ENCODE results near the gene UGCG. TPM values are rescaled to one million over a fixed set of nuclear protein-coding genes. Genes with fewer than 3 reads are reported as not detected.
A peak's percentile ranks its signal among the peaks of the same experiment; 100 is the strongest.

Gene UGCG
- total RNA-seq (2021; ENCODE audit: unreplicated experiment) (46.0 TPM), Bru-seq, nascent RNA (percentile 97 among the genes with signal in this experiment), BruChase-seq, experiment 1, labeled RNA remaining after a 2-hour chase (percentile 97 among the genes with signal in this experiment), BruChase-seq, experiment 2, labeled RNA remaining after a 6-hour chase (percentile 90 among the genes with signal in this experiment)
- 21.3 TPM for polyA plus RNA-seq (2012; ENCODE audit: insufficient read length)
- long read RNA-seq, full-length matches to known transcripts: 125 of 142 reads
- long read RNA-seq, partial matches to known transcripts: 7 of 142 reads
- long read RNA-seq, other reads (novel, unspliced or antisense): 10 of 142 reads

DNA sequence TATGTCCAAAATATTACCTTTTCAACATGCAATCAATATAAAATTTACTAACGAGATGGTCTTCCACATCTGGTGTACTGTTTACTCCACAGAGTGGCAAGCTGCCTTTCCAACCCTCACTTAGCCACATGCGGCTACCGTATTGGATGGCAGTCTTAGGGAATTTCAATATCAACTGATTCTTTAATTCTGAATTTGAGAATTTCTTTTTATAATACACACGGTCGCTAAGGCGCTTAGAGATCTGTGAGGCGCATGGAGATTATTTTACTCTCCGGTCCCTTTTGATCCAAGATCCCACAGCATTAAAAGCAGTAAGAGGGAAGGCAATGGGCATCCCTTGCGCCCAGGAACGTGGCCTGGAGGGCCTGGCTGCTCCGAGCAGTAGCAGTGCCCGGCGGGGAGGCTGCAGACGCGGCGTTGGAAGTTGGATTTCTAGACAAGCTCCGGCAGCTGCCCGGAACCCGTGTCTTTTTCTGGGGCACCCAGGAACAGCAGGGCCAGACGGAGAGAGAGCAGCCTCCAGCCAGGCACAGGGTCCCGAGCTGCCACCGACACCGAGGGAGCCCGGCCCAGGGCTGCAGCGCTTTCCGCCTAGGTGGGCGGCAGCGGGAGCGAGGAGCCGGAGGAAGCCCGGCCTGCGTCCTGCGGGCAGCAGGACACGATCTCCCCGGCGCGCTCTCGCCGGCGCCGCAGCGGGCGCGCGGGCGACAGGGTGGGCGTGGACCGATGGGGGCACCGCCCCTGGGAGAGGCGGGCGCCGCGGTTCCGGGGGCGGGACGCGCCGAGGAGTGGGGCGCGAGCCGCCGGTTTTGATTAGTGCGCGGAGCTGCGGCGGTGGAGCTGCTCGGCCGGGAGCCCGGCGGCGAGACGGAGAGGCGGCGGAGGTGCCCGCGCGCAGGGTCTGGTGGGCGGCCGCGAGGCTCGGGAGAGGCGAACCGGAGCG lies at the start of gene UGCG:
Gene UGCG (plus strand): TSS at position 819 of the 946 bp plus-strand sequence. CDS start 402 bp downstream, outside the sequence.
- BruUV-seq (replicated peaks): no TSS peak
- ChIA-PET POLR2A (interaction anchor here (0.5 to 1.0 kb wide), 3 partner anchors 11 to 54 kb away, joined by 3 to 6 read pairs (median 4); no protein-coding TSS in a partner anchor), CTCF (no interaction called here)
- intact Hi-C loops (cut with micrococcal nuclease; ENCODE audit: unreplicated experiment) (no loop called here), in situ Hi-C loops (cut with HindIII; ENCODE audit: low pct_unique_long_range_greater_than_20kb, low sequenced_read_pairs) (no loop called here)
- H3K4me1 ChIP-seq (ENCODE audit: control insufficient read depth, insufficient read depth, low read length): peaks cover 16% of the 10 kb centered on the region
- H3K4me3 ChIP-seq (ENCODE audit: low read depth in 2 of 2, low read length in 2 of 2): peak within 1 kb of the TSS; percentile 77 to 91
- H3K27ac ChIP-seq (ENCODE audit: low read length): peak within 1 kb of the TSS; percentile 94
- TF ChIP-seq TCF7L2 (IDR thresholded peaks at IDR 0.05; ENCODE audit: low read depth, low read length) (no peak), POLR2AphosphoS5 (IDR thresholded peaks at IDR 0.05; ENCODE audit: low read depth, low read length) (peak; percentile 61), SIN3A (IDR thresholded peaks at IDR 0.05; ENCODE audit: borderline replicate concordance, insufficient read depth, low read depth, low read length) (peak; percentile 41; the same call in 1 of the 2 replicates)
- H3K27me3 ChIP-seq (ENCODE audit: control insufficient read depth, insufficient read depth, low read length): no peaks in the 10 kb centered on the region
- no peaks in the 10 kb centered on the region; the same call in 1 of the 2 replicates for H3K36me3 ChIP-seq (ENCODE audit: control insufficient read depth, insufficient read depth, low read length)
- H3K9me3 ChIP-seq (ENCODE audit: control insufficient read depth, insufficient read depth, low read depth, low read length): no peaks in the 10 kb centered on the region
- ATAC-seq (peak; percentile 87), DNase-seq (ENCODE audit: low read depth, low spot score) (no peak)

DNA sequence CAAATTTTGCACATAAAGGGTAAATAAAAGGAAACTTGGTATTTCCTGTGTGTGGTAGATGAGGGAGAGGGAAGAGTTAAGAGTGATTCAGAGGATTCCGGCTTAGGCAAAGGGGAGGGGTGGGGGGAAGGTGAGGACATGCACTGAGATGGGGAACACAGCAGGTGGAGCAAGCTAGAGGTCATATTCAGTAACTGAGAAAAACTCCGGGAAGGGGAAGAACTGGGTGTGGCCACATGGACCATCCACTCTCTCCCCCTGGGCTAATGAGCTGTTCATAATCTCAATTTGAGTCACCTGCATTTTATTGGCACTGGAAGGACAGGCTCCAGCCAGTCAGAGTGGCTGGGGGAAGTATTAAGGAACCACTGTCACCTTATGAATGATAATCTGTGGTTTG lies 45.1 kb upstream of the UGCG start:
- Histone ChIP-seq H3K36me3 (ENCODE audit: control insufficient read depth, insufficient read depth, low read length) (no peaks in the 10 kb centered on the region), H3K9me3 (ENCODE audit: control insufficient read depth, insufficient read depth, low read depth, low read length) (no peaks in the 10 kb centered on the region), H3K4me3 (ENCODE audit: low read depth in 2 of 2, low read length in 2 of 2) (no peak overlapping the region), H3K27ac (ENCODE audit: low read length) (no peak overlapping the region), H3K4me1 (ENCODE audit: control insufficient read depth, insufficient read depth, low read length) (no peaks in the 10 kb centered on the region), H3K27me3 (ENCODE audit: control insufficient read depth, insufficient read depth, low read length) (no peaks in the 10 kb centered on the region)
- no peak for TF ChIP-seq POLR2AphosphoS5 (IDR thresholded peaks at IDR 0.05; ENCODE audit: low read depth, low read length)
- TF ChIP-seq, protein P1, sequence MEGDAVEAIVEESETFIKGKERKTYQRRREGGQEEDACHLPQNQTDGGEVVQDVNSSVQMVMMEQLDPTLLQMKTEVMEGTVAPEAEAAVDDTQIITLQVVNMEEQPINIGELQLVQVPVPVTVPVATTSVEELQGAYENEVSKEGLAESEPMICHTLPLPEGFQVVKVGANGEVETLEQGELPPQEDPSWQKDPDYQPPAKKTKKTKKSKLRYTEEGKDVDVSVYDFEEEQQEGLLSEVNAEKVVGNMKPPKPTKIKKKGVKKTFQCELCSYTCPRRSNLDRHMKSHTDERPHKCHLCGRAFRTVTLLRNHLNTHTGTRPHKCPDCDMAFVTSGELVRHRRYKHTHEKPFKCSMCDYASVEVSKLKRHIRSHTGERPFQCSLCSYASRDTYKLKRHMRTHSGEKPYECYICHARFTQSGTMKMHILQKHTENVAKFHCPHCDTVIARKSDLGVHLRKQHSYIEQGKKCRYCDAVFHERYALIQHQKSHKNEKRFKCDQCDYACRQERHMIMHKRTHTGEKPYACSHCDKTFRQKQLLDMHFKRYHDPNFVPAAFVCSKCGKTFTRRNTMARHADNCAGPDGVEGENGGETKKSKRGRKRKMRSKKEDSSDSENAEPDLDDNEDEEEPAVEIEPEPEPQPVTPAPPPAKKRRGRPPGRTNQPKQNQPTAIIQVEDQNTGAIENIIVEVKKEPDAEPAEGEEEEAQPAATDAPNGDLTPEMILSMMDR (IDR thresholded peaks at IDR 0.05): no peak
- TF ChIP-seq TCF7L2 (IDR thresholded peaks at IDR 0.05; ENCODE audit: low read depth, low read length): no peak
- TF ChIP-seq, protein P2, sequence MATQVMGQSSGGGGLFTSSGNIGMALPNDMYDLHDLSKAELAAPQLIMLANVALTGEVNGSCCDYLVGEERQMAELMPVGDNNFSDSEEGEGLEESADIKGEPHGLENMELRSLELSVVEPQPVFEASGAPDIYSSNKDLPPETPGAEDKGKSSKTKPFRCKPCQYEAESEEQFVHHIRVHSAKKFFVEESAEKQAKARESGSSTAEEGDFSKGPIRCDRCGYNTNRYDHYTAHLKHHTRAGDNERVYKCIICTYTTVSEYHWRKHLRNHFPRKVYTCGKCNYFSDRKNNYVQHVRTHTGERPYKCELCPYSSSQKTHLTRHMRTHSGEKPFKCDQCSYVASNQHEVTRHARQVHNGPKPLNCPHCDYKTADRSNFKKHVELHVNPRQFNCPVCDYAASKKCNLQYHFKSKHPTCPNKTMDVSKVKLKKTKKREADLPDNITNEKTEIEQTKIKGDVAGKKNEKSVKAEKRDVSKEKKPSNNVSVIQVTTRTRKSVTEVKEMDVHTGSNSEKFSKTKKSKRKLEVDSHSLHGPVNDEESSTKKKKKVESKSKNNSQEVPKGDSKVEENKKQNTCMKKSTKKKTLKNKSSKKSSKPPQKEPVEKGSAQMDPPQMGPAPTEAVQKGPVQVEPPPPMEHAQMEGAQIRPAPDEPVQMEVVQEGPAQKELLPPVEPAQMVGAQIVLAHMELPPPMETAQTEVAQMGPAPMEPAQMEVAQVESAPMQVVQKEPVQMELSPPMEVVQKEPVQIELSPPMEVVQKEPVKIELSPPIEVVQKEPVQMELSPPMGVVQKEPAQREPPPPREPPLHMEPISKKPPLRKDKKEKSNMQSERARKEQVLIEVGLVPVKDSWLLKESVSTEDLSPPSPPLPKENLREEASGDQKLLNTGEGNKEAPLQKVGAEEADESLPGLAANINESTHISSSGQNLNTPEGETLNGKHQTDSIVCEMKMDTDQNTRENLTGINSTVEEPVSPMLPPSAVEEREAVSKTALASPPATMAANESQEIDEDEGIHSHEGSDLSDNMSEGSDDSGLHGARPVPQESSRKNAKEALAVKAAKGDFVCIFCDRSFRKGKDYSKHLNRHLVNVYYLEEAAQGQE (IDR thresholded peaks at IDR 0.05; ENCODE audit: insufficient read depth in 1 of 2, low read depth in 2 of 2, low read length in 1 of 2): no peak
- no peak for TF ChIP-seq SIN3A (IDR thresholded peaks at IDR 0.05; ENCODE audit: borderline replicate concordance, insufficient read depth, low read depth, low read length)
- DNase-seq (ENCODE audit: low read depth, low spot score) (no peak), ATAC-seq (no peak)
- intact Hi-C loops (cut with micrococcal nuclease; ENCODE audit: unreplicated experiment): no loop called here
- in situ Hi-C loops (cut with HindIII; ENCODE audit: low pct_unique_long_range_greater_than_20kb, low sequenced_read_pairs): no loop called here
- ChIA-PET POLR2A (interaction anchor here (0.6 kb wide), 1 partner anchor 151 kb away, joined by 3 read pairs; no protein-coding TSS in a partner anchor), CTCF (no interaction called here)
- BruUV-seq (replicated peaks): no TSS peak
